ENCODE results near the gene LAMB3.

Gene LAMB3

DNA sequence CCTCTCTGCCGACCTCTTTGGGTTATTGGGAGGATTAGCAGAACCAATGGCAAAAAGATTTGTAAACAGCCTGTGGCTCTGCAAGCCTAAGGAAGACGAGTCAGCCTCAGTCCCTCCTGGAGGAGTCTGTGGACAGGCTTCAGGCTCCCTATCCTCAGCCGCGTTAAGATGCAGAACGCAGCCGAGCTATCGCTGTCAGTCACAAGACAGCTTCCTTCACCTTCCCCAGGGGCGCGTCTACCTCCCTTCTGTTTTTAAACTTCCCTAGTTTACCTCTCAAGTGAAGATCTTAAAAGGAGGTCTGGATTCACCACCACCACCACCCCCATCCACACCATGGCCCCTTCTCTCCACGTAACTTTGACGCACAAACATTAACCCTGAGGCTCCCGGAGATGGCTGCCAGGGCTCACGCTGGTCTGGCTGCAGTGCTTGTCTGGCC is 68.0 kb downstream of the LAMB3 start:
- TF ChIP-seq, protein P1, sequence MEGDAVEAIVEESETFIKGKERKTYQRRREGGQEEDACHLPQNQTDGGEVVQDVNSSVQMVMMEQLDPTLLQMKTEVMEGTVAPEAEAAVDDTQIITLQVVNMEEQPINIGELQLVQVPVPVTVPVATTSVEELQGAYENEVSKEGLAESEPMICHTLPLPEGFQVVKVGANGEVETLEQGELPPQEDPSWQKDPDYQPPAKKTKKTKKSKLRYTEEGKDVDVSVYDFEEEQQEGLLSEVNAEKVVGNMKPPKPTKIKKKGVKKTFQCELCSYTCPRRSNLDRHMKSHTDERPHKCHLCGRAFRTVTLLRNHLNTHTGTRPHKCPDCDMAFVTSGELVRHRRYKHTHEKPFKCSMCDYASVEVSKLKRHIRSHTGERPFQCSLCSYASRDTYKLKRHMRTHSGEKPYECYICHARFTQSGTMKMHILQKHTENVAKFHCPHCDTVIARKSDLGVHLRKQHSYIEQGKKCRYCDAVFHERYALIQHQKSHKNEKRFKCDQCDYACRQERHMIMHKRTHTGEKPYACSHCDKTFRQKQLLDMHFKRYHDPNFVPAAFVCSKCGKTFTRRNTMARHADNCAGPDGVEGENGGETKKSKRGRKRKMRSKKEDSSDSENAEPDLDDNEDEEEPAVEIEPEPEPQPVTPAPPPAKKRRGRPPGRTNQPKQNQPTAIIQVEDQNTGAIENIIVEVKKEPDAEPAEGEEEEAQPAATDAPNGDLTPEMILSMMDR (conservative IDR thresholded peaks at IDR 0.05), result no peak
- TF ChIP-seq ZFX (IDR thresholded peaks at IDR 0.05), result no peak
- no peak overlapping the region for H3K27ac ChIP-seq

DNA sequence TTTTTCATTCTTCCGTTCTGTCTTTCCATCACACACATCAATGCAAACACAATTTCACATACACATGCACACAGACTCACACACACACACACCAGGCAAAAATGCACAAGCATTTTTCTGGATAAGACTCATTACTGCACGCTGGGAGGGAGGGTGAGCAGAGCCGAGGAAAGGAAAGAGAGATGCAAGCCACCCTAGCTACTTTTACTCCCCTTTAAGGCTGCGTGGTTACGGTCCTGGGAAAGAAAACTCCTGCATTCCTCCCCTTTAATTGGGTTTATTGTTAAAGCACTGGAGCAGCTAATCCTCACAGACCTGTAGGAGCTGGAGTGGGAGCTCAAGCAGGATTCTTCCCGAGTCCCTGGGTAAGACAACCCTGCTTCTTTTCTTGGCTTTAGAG is 68.8 kb downstream of the LAMB3 start, which contains the start of gene CAMK1G:
CAMK1G (plus strand) TSS at position 307 of the 400 bp plus-strand sequence. CDS start 11,270 bp downstream, outside the sequence.
- TF ChIP-seq ZFX (IDR thresholded peaks at IDR 0.05), result no peak
- TF ChIP-seq, protein P1 (conservative IDR thresholded peaks at IDR 0.05), result no peak
- no peak within 1 kb of the TSS for H3K27ac ChIP-seq

DNA sequence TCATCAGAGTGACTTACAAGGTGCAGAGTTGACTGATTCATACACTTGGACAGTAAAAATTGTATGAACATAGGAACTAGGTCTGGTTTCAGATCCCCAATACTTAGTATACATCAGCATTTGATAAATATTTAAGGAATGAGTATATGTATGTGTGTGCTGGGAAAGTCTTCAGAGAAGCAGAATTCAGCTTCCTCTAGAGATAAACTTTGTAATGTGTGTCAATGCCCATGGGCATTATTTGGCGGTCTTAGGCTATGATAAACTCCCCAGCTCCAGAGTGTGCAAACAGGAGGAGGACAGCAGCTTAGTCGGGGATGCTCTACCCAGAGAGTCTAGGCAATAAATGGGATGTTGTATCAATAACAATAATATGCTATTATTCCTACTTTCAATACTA is 71.6 kb downstream of the LAMB3 start:
- H3K27ac ChIP-seq, result no peak overlapping the region
- TF ChIP-seq, protein P1 (conservative IDR thresholded peaks at IDR 0.05), result no peak
- no peak for TF ChIP-seq ZFX (IDR thresholded peaks at IDR 0.05)

DNA sequence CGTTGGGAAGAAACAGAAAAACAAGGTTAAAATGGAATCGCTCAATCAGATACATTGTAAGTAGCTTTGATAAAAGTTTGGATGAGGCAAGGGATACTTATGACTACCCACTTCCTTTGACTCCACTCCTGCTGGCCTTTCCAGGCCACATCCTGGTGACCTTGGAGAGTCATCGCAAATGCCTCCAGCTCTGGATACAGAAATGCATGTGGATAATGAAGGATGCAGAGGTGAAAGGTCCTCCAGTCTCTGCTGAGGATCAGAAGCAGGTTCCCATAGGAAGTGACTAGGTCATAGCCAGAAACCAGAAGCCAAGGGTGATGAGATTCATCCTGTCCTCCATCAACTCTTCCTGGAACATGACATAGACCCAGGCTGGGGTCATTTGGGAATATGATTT is 74.9 kb downstream of the LAMB3 start:
- TF ChIP-seq, protein P1 (conservative IDR thresholded peaks at IDR 0.05), result no peak
- TF ChIP-seq ZFX (IDR thresholded peaks at IDR 0.05), result no peak
- no peak overlapping the region for H3K27ac ChIP-seq

DNA sequence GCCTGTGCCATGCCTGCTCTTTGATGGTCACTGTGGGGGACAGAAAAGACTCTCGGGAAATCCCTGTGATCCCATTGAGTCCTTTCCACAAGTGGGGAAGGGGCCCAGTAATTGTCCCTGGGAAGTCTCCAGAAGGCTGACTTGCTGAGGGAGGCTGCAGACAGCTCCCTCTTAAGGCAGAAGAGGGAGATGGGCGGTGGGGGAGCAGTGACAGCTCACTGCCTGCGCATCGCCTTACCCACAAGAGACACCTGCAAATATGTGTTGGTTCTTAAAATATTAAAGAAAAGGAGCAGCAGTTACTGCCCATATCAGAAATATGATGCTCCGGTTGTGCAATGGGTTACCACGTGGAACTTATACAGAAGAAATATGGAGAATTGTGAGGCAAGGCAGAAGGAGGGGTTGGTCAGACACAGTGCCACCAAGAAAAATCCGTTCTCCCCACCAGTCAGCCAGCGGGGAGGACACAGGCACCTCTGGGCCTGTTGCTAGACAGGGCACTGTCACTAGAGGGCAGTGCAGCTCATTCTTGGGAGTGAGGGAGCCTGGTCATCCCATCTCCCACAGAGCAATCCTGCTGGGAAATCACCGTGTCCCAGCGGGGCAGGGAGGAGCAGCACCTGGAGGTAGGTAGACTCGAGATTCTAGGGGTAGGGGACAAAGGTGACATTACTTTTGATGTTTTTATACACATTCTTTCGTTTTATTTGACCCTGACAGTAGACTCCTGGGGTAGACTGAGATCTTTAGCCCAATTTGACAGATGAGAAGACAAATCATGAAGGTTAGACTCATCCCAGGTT is 75.6 kb downstream of the LAMB3 start:
- TF ChIP-seq ZFX (IDR thresholded peaks at IDR 0.05), result no peak
- TF ChIP-seq, protein P1 (conservative IDR thresholded peaks at IDR 0.05), result peak; percentile 94
- no peak overlapping the region for H3K27ac ChIP-seq

DNA sequence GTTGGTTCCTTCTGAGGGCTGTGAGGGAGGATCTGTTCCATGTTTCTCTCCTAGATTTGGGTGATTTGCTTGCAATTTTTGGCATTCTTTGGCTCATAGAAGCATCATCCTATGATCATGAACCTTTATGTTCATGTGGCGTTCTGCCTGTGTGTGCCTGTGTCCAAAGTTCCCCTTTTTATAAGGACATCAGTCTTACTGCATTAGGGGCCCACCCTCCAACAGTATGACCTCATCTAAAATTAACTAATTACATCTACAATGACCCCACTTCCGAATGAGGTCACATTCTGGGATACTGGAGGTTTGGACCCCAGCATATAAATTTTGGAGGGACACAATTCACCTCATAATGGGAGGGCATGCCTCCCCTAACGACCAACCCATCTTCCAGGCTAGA is 81.5 kb downstream of the LAMB3 start:
- no peak overlapping the region for H3K27ac ChIP-seq
- no peak for TF ChIP-seq ZFX (IDR thresholded peaks at IDR 0.05)
- TF ChIP-seq, protein P1 (conservative IDR thresholded peaks at IDR 0.05), result no peak

DNA sequence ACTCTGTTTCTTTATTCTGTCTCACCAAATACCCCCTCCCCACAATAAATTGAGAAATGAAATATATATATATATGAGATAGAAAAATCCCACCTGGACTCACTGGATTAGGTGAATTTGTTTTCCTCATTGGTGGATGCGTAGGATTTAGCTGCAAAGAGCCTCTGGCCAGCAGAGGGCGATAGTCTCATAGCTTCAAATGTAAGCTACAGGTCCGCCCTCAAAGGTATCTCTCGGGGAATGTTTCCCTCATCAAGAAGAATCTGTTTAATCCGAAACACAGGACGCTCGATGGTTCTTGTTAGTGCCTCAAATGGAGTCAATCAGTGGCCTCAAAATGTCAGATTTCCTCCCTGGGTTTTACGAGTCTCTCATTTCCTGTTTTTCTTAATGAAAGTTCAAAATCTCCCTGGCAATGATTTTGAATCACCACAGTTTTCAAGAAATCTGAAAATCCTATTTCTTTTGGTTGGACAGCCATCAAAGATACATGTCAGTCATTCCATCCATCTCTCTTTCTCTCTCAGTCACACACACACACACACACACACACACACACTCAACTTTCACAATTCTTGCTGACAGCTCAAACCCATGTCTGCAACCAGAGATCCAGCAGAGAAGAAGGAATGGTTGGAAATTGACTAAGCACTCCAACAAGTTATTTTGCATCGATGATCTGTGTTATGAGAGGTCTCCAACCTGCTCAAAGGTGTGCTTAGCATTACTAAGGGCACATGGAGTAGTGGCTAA is 82.6 kb downstream of the LAMB3 start:
- TF ChIP-seq ZFX (IDR thresholded peaks at IDR 0.05), result no peak
- TF ChIP-seq, protein P1 (conservative IDR thresholded peaks at IDR 0.05), result peak; percentile 94
- H3K27ac ChIP-seq, result no peak overlapping the region
